Astrocyte (in vitro differentiated cells and primary cell): Measurements from ENCODE around the gene ANKRD29. TPM values are rescaled to one million over a fixed set of nuclear protein-coding genes. Genes with fewer than 3 reads are reported as not detected.

ENCODE experiments used
- DNase-seq: peaks from one replicate; pipeline ENCODE4 v3.0.0-alpha.2; 2010; ENCODE audit warnings: low read depth
- FAIRE-seq: peaks from 2 replicates; lab custom pipeline; 2011; peaks lifted over from hg19 to GRCh38; lab: Jason Lieb, UNC
- H2AFZ ChIP-seq: 2 replicates; pipeline ENCODE4 v1.6.0; 2012; ENCODE audit warnings: low read depth, low read length, inconsistent platforms
- H3K27ac ChIP-seq: 2 replicates; pipeline ENCODE4 v1.5.1; 2011; ENCODE audit warnings: low read depth, low read length, inconsistent platforms
- H3K27me3 ChIP-seq: 2 replicates; pipeline ENCODE4 v1.6.0; 2011; ENCODE audit warnings: low read length, inconsistent platforms; ENCODE audit not compliant: insufficient read depth
- H3K36me3 ChIP-seq: 2 replicates; pipeline ENCODE4 v1.5.1; 2011; ENCODE audit warnings: low read length, inconsistent platforms; ENCODE audit not compliant: insufficient read depth
- H3K4me1 ChIP-seq: 2 replicates; pipeline ENCODE4 v1.5.1; 2011; ENCODE audit warnings: low read length, inconsistent platforms; ENCODE audit not compliant: insufficient read depth
- H3K4me2 ChIP-seq: 2 replicates; pipeline ENCODE4 v1.6.0; 2012; ENCODE audit warnings: low read length, inconsistent platforms
- H3K4me3 ChIP-seq: 2 replicates; pipeline ENCODE4 v1.5.1; 2011; ENCODE audit warnings: low read depth, mild to moderate bottlenecking, low read length, inconsistent platforms; ENCODE audit not compliant: insufficient read depth
- H3K79me2 ChIP-seq: 2 replicates; pipeline ENCODE4 v1.6.0; 2012; ENCODE audit warnings: mild to moderate bottlenecking, low read length, inconsistent platforms; ENCODE audit not compliant: insufficient read depth
- H3K9ac ChIP-seq: 2 replicates; pipeline ENCODE4 v1.6.0; 2012; ENCODE audit warnings: mild to moderate bottlenecking, low read length, inconsistent platforms
- H3K9me3 ChIP-seq: 2 replicates; pipeline ENCODE4 v1.5.1; 2012; ENCODE audit warnings: low read depth, mild to moderate bottlenecking, low read length, inconsistent platforms; ENCODE audit not compliant: insufficient read depth
- H4K20me1 ChIP-seq: 2 replicates; pipeline ENCODE4 v1.6.0; 2012; ENCODE audit warnings: low read length, inconsistent platforms; ENCODE audit not compliant: insufficient read depth
- H3K27ac Mint-ChIP-seq: one replicate; pipeline ENCODE4 v1.8.0; 2021; ENCODE audit warnings: mild to moderate bottlenecking, mixed read lengths; ENCODE audit not compliant: unreplicated experiment
- H3K27me3 Mint-ChIP-seq: one replicate; pipeline ENCODE4 v1.8.0; 2021; ENCODE audit warnings: low read depth, mixed read lengths; ENCODE audit not compliant: unreplicated experiment
- H3K36me3 Mint-ChIP-seq: one replicate; pipeline ENCODE4 v1.8.0; 2021; ENCODE audit warnings: low read depth, mixed read lengths; ENCODE audit not compliant: unreplicated experiment
- H3K4me1 Mint-ChIP-seq: one replicate; pipeline ENCODE4 v1.8.0; 2021; ENCODE audit warnings: low read depth, mixed read lengths; ENCODE audit not compliant: unreplicated experiment
- H3K4me3 Mint-ChIP-seq: one replicate; pipeline ENCODE4 v1.8.0; 2021; ENCODE audit warnings: mild to moderate bottlenecking, moderate library complexity, mixed read lengths; ENCODE audit not compliant: unreplicated experiment
- H3K9me3 Mint-ChIP-seq: one replicate; pipeline ENCODE4 v1.8.0; 2021; ENCODE audit warnings: mild to moderate bottlenecking, mixed read lengths; ENCODE audit not compliant: unreplicated experiment
- EZH2 ChIP-seq: IDR thresholded peaks from 2 replicates; pipeline ENCODE4 v1.6.1; 2012; ENCODE audit warnings: mild to moderate bottlenecking, low read length, inconsistent platforms; ENCODE audit not compliant: insufficient read depth
- total RNA-seq: library from RNA; stranded (reverse); gene quantifications from 2 replicates; pipeline ENCODE4 v1.2.1, GENCODE V29; 2021
- TF ChIP-seq, protein P1 (sequence below): IDR thresholded peaks from 2 replicates; pipeline ENCODE4 v1.5.1; 2011; ENCODE audit warnings: low read depth, mild to moderate bottlenecking, inconsistent platforms, low read length, moderate library complexity; ENCODE audit not compliant: insufficient read depth

ANKRD29 gene
- total RNA-seq, 1 donor from 2014 or later = 0.75 TPM

DNA sequence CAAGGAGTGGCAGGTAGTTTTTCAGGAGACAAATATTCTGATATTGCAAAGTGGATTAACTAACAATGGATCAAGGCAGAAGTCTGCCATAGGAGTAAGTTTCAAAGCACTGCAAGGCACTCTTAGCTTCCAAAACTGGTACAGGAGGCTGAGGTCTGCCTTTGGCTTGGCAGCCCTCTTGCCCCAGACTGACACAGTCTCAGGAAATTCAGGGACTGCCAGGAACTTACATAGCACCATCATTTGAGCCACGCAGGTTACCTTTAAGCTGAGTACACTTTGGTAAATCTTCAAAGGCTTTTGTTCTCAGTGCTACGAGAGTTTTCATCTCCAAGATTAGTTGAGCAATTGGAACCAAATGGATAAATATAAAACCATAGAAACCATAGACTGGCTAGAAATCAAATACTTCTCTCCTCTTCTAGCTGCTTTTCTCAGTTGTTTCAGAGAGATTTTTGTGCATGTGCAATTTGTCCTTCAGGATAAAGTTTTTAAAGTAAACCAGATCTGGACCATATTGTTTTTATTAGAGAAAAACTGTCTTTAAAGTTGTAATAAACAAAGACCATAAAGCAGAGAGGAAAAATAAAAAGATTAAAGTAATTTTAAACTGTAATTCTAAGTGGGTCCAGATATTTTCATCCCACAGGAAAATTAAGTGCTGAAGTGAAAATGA is 18.8 kb downstream of the ANKRD29 start:
- Mint-ChIP-seq H3K9me3 (peaks cover 2% of the 10 kb centered on the region), H3K4me1 (no peaks in the 10 kb centered on the region), H3K36me3 (no peaks in the 10 kb centered on the region), H3K4me3 (no peak overlapping the region), H3K27ac (no peak overlapping the region), H3K27me3 (peaks cover 51% of the 10 kb centered on the region)
- Histone ChIP-seq H3K4me2 (no peak overlapping the region), H3K4me1 (no peaks in the 10 kb centered on the region), H3K27ac (no peak overlapping the region), H3K4me3 (no peak overlapping the region), H4K20me1 (no peaks in the 10 kb centered on the region), H2AFZ (no peak overlapping the region), H3K79me2 (no peaks in the 10 kb centered on the region), H3K36me3 (no peaks in the 10 kb centered on the region), H3K27me3 (peaks cover 18% of the 10 kb centered on the region), H3K9me3 (peaks cover 4% of the 10 kb centered on the region), H3K9ac (no peak overlapping the region)
- DNase-seq (no peak), FAIRE-seq (no peak)
- TF ChIP-seq, protein P1, sequence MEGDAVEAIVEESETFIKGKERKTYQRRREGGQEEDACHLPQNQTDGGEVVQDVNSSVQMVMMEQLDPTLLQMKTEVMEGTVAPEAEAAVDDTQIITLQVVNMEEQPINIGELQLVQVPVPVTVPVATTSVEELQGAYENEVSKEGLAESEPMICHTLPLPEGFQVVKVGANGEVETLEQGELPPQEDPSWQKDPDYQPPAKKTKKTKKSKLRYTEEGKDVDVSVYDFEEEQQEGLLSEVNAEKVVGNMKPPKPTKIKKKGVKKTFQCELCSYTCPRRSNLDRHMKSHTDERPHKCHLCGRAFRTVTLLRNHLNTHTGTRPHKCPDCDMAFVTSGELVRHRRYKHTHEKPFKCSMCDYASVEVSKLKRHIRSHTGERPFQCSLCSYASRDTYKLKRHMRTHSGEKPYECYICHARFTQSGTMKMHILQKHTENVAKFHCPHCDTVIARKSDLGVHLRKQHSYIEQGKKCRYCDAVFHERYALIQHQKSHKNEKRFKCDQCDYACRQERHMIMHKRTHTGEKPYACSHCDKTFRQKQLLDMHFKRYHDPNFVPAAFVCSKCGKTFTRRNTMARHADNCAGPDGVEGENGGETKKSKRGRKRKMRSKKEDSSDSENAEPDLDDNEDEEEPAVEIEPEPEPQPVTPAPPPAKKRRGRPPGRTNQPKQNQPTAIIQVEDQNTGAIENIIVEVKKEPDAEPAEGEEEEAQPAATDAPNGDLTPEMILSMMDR = no peak
- no peak for TF ChIP-seq EZH2

DNA sequence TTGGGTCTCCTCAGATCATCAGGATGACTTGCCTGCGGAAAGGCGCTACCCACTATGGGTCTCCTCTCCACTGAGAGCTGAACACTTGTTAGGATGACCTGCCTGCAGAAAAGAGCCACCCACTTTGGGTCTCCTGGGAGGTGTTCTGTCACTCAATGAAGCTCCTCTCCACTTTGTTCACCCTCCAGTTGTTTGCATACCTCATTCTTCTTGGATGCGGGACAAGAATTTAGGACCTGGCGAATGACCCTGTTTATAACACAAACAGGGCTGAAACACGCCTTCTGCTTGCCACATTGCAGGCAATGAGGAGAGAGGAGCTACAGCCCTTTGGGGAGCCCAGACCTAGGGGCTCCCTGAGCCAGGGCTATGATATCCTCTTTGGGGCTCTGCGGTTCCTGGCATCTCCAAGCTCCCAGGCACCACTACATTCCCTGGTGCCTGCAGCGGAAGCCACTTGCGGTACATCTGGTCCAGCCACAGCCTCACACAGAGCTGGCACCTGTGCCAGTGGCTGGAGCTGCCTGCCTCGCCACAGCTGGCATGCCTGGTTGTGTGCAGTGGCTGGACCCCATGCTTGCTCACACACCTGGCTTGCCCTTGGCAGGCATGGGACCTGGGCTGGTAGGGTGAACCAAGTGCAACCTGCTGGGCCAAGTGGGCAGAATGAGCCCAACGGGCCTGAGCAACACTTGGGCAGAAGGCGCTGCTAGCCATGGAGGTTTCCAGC is 20.6 kb downstream of the ANKRD29 start:
- Histone ChIP-seq H4K20me1 (no peaks in the 10 kb centered on the region), H3K4me1 (no peaks in the 10 kb centered on the region), H3K9ac (no peak overlapping the region), H3K27me3 (peaks cover 20% of the 10 kb centered on the region), H3K4me2 (no peak overlapping the region), H2AFZ (no peak overlapping the region), H3K4me3 (no peak overlapping the region), H3K79me2 (no peaks in the 10 kb centered on the region), H3K27ac (no peak overlapping the region), H3K9me3 (peaks cover 4% of the 10 kb centered on the region), H3K36me3 (no peaks in the 10 kb centered on the region)
- no peak for DNase-seq
- no peak for FAIRE-seq
- Mint-ChIP-seq H3K27ac (no peak overlapping the region), H3K4me1 (no peaks in the 10 kb centered on the region), H3K9me3 (peaks cover 2% of the 10 kb centered on the region), H3K4me3 (no peak overlapping the region), H3K36me3 (no peaks in the 10 kb centered on the region), H3K27me3 (peaks cover 43% of the 10 kb centered on the region)
- TF ChIP-seq EZH2 = no peak
- TF ChIP-seq, protein P1 = no peak

DNA sequence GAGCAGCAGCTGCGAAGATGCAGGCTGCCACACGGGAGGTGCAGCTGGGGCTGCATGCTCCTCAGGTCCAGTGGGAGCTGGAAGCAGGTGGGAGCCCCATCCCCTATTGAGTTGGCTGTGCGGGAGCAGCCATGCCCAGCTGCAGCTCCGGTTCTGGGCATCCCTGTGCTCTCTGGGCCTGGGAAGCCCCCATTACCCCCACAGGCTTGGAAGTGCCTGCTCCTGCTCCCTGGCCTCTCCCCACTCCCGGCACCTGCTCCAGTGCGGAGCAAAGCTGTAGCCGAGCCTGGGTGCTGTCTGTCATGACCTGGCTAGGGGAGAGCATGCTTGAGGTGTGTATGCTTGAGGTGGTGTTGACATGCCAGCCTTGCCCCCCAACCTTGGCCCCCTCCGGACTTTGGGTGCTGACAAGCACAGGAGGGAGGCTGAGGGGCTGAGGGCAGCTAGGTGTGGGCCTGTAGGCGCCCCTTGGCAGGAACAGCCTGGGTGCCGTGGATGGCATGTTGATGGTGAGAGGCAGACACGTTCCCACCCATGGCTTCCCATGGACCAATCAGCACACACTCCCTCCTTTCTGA is 21.5 kb downstream of the ANKRD29 start:
- FAIRE-seq (no peak), DNase-seq (no peak)
- TF ChIP-seq, protein P1 = no peak
- TF ChIP-seq EZH2 = no peak
- H3K9ac ChIP-seq = no peak overlapping the region
- no peaks in the 10 kb centered on the region for H3K36me3 ChIP-seq
- H3K27me3 Mint-ChIP-seq = peaks cover 36% of the 10 kb centered on the region
- no peak overlapping the region for H3K27ac Mint-ChIP-seq
- H3K4me1 Mint-ChIP-seq = no peaks in the 10 kb centered on the region
- no peak overlapping the region for H3K4me3 ChIP-seq
- H3K9me3 Mint-ChIP-seq = peaks cover 2% of the 10 kb centered on the region
- no peaks in the 10 kb centered on the region for H3K36me3 Mint-ChIP-seq
- peaks cover 4% of the 10 kb centered on the region for H3K9me3 ChIP-seq
- no peak overlapping the region for H3K27ac ChIP-seq
- no peak overlapping the region for H3K4me3 Mint-ChIP-seq
- H3K4me2 ChIP-seq = no peak overlapping the region
- no peaks in the 10 kb centered on the region for H3K4me1 ChIP-seq
- H3K79me2 ChIP-seq = no peaks in the 10 kb centered on the region
- no peaks in the 10 kb centered on the region for H4K20me1 ChIP-seq
- peaks cover 20% of the 10 kb centered on the region for H3K27me3 ChIP-seq
- H2AFZ ChIP-seq = no peak overlapping the region
